Transverse colon (tissue), 4 donors: Measurements from ENCODE around the gene F2RL3. TPM values are rescaled to one million over a fixed set of nuclear protein-coding genes. Genes with fewer than 3 reads are reported as not detected.

Experiments
- DNase-seq: peaks from one replicate; pipeline ENCODE4 v3.0.0-alpha.2; 2019
- H3K27ac ChIP-seq, 4 donors: fragments of 200-600 bp; sonication (generic); 2 replicates each; pipeline ENCODE4 v1.5.1; 2016 to 2018; ENCODE audit warnings: inconsistent platforms in 4 of 4
- H3K27me3 ChIP-seq: fragments of 200-600 bp; sonication (generic); 2 replicates; pipeline ENCODE4 v1.5.1; 2017; ENCODE audit warnings: inconsistent platforms
- H3K36me3 ChIP-seq, 4 donors: fragments of 200-600 bp; sonication (generic); 2 replicates each; pipeline ENCODE4 v1.5.1; 2017 to 2019; ENCODE audit warnings: inconsistent platforms in 4 of 4
- H3K4me1 ChIP-seq, 4 donors: fragments of 200-600 bp; sonication (generic); 2 replicates each; pipeline ENCODE4 v1.5.1; 2017 to 2020; ENCODE audit warnings: inconsistent platforms in 4 of 4
- H3K4me3 ChIP-seq, 4 donors: fragments of 200-600 bp; sonication (generic); 1 replicate in 1 of 4; 2 replicates in 3 of 4; pipeline versions ENCODE4 v1.5.1 to v1.6.1; 2017 to 2019; ENCODE audit warnings: inconsistent platforms in 4 of 4
- H3K9me3 ChIP-seq, 2 donors: fragments of 200-600 bp; sonication (generic); 2 replicates each; pipeline ENCODE4 v1.5.1; 2017 to 2019; ENCODE audit warnings: inconsistent platforms in 2 of 2
- CTCF ChIP-seq, 5 experiments: fragments of 200-600 bp in 3 of 5; fragments of 450-650 bp in 2 of 5; sonication (generic) in 3 of 5; IDR thresholded peaks; 1 replicate in 2 of 5; 2 replicates in 3 of 5; pipeline ENCODE4 v1.5.1; 2016 to 2017; ENCODE audit warnings: antibody characterized with exemption in 5 of 5, inconsistent platforms in 3 of 5, mild to moderate bottlenecking in 2 of 5, moderate library complexity in 1 of 5
- EP300 ChIP-seq: sonication (generic); formaldehyde crosslinking; IDR thresholded peaks from one replicate; pipeline ENCODE4 v1.6.1; 2017; ENCODE audit warnings: antibody characterized with exemption, low read depth
- POLR2A ChIP-seq: fragments of 450-650 bp; IDR thresholded peaks from one replicate; pipeline ENCODE4 v1.6.1; 2016; ENCODE audit warnings: antibody characterized with exemption, mild to moderate bottlenecking, moderate library complexity
- POLR2AphosphoS5 ChIP-seq, 3 donors: sonication (generic); formaldehyde crosslinking; IDR thresholded peaks; one replicate each; pipeline ENCODE4 v1.6.1; 2016; ENCODE audit warnings: antibody characterized with exemption in 3 of 3
- WGBS, 2 donors: methylation state at CpG; one replicate each; pipeline ENCODE4 v1.1.5; 2018; ENCODE audit warnings: low coverage in 1 of 2; 5-methylcytosine and 5-hydroxymethylcytosine counted together
- in situ Hi-C, 4 donors: fragments of 200-750 bp; cut with MboI; loops; one replicate each; pipeline versions ENCODE4 v1.15.0 to v1.15.1; 2017; ENCODE audit warnings: low sequenced_read_pairs in 3 of 4, low pct_ligation_motif_present in 1 of 4, low pct_unique_long_range_greater_than_20kb in 1 of 4
- intact Hi-C: fragments of 100-400 bp; cut with DNase I; formaldehyde crosslinking; loops from one replicate; pipeline ENCODE4 v1.15.1; 2023; ENCODE audit warnings: low total_unique reads
- total RNA-seq, 4 donors: library from RNA; depleted of rRNA; stranded (reverse); fragments of >200 nt; gene quantifications; one replicate each; pipeline ENCODE4 v1.1.0, GENCODE V29; 2016

The F2RL3 gene
- total RNA-seq, 4 donors from 2014 or later: 2.2 to 22.7 (median 9.1) TPM

DNA sequence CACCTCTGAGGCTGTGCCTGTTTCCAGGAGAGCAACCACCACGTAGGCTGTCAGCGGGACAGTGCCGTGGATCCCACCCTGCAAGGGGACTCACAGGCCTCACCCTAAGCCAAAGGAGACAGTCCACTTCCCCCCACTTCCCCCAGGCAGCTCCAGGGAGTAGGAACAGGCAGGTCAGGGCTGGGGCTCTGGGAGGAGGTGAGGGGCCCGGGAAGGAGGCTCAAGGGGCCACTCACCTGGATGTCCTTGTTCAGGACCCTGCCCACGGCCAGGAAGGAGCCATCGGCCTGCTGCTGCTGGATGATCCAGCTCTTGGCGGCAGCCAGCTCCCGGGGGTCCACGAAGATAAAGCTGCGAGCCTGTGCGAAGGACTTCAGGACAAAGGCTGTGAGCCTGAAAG is 25.6 kb downstream of the F2RL3 start:
- no peak for DNase-seq
- H3K9me3 ChIP-seq: peaks cover 4 to 13% of the 10 kb centered on the region in 2 donors
- no peaks in the 10 kb centered on the region for H3K27me3 ChIP-seq
- WGBS, 2 donors: 93% methylated on average over 9 of the region's 11 CpGs; no CpG with 5 or more reads in 1 of the 2 donors
- intact Hi-C loops: no loop called here
- H3K4me3 ChIP-seq: no peak overlapping the region
- H3K27ac ChIP-seq: no peak overlapping the region
- H3K36me3 ChIP-seq: no peaks in the 10 kb centered on the region
- TF ChIP-seq CTCF (IDR thresholded peaks at IDR 0.05): no peak
- TF ChIP-seq POLR2AphosphoS5 (IDR thresholded peaks at IDR 0.05): no peak
- TF ChIP-seq POLR2A: no peak
- in situ Hi-C loops: no loop called here
- no peaks in the 10 kb centered on the region for H3K4me1 ChIP-seq

- Histone ChIP-seq H3K36me3 (no peaks in the 10 kb centered on the region), H3K27me3 (no peaks in the 10 kb centered on the region), H3K4me3 (no peak overlapping the region), H3K4me1 (no peaks in the 10 kb centered on the region), H3K9me3 (peaks cover 4 to 13% of the 10 kb centered on the region in 2 donors), H3K27ac (no peak overlapping the region)
- 29 to 69% methylated on average over 1 to 3 of the region's 3 CpGs for WGBS, 2 donors
- no peak for TF ChIP-seq POLR2A
- no peak for TF ChIP-seq CTCF (IDR thresholded peaks at IDR 0.05)
- TF ChIP-seq POLR2AphosphoS5 (IDR thresholded peaks at IDR 0.05): no peak
- no peak for TF ChIP-seq EP300
- in situ Hi-C loops (no loop called here), intact Hi-C loops (no loop called here)
- no peak for DNase-seq
Observed at GRCh38 chr19:16915135-16915534, 26.3 kb downstream of the F2RL3 start.

GRCh38 chr19:16915734-16916133 is 26.9 kb downstream of the F2RL3 start:
- DNase-seq: no peak
- in situ Hi-C loops: no loop called here

DNA sequence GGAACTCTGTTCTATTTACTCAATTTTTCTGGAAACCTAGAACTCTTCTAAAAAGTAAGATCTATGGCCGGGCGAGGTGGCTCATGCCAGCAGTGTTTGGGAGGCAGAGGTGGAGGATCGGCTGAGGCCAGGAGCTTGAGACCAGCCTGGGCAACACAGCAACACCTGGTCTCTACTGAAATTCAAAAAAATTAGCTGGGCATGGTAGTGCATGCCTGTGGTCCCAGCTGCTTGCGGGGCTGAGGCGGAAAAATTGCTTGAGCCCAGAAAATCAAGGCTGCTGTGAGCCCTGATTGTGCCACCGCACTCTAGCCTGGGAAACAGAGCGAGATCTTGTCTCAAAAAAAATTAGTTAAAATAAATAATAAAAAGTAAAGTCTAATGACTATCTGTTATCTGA is 28.6 kb downstream of the F2RL3 start:
- in situ Hi-C loops: no loop called here
- intact Hi-C loops: no loop called here
- Histone ChIP-seq H3K27ac (no peak overlapping the region), H3K9me3 (peaks cover 4 to 9% of the 10 kb centered on the region in 2 donors), H3K27me3 (no peaks in the 10 kb centered on the region), H3K4me3 (no peak overlapping the region), H3K36me3 (no peaks in the 10 kb centered on the region), H3K4me1 (no peaks in the 10 kb centered on the region)
- DNase-seq: no peak
- WGBS, 2 donors: 86 to 90% methylated on average over 2 to 7 of the region's 7 CpGs
- TF ChIP-seq CTCF (IDR thresholded peaks at IDR 0.05): no peak

More at GRCh38 chr19:16915734-16916133, 26.9 kb downstream of the F2RL3 start:
- Histone ChIP-seq H3K4me1 (no peaks in the 10 kb centered on the region), H3K4me3 (no peak overlapping the region), H3K36me3 (no peaks in the 10 kb centered on the region), H3K27me3 (no peaks in the 10 kb centered on the region), H3K27ac (no peak overlapping the region), H3K9me3 (peaks cover 4 to 13% of the 10 kb centered on the region in 2 donors)
- 50 to 80% methylated on average over 2 to 3 of the region's 3 CpGs for WGBS, 2 donors
- intact Hi-C loops: no loop called here
- TF ChIP-seq EP300 (no peak), POLR2AphosphoS5 (IDR thresholded peaks at IDR 0.05) (no peak), CTCF (IDR thresholded peaks at IDR 0.05) (no peak)
